ENCODE results near the gene CEP350.

- TF ChIP-seq ZKSCAN1 (IDR thresholded peaks at IDR 0.05; ENCODE audit: low read length) (no peak), ZHX1 (CRISPR knock-in tag; IDR thresholded peaks at IDR 0.05; ENCODE audit: low read depth) (no peak), SYNCRIP (IDR thresholded peaks at IDR 0.05; ENCODE audit: insufficient read depth, low read depth, low read length) (no peak), ZFP91 (CRISPR knock-in tag; IDR thresholded peaks at IDR 0.05; ENCODE audit: borderline replicate concordance) (no peak), POLR2AphosphoS5 (IDR thresholded peaks at IDR 0.05; ENCODE audit: low read depth, low read length) (no peak), ZNF3 (CRISPR knock-in tag; IDR thresholded peaks at IDR 0.05) (no peak)
Measured at GRCh38 chr1:180002437-180002836, 47.8 kb downstream of the CEP350 start.
